ENCODE results near the gene TMEM200B. TPM values are rescaled to one million over a fixed set of nuclear protein-coding genes. Genes with fewer than 3 reads are reported as not detected.
"Not testable (repeated sequence)": the region's sequence is repeated elsewhere in the genome, so short reads cannot be mapped to it uniquely, and the experiment has no call there.

The TMEM200B gene
- total RNA-seq, 2 experiments from 2014 or later, result 0.90 to 0.99 TPM

GRCh38 chr1:29123053-29123886 is 433 bp downstream of the TMEM200B start:
- H3K9me3 Mint-ChIP-seq, result no peaks in the 10 kb centered on the region
- no peak overlapping the region for H3K27ac Mint-ChIP-seq
- H3K4me1 Mint-ChIP-seq, result peaks cover 4% of the 10 kb centered on the region
- peak; percentile 43 for DNase-seq
- peaks cover 4% of the 10 kb centered on the region for H3K36me3 Mint-ChIP-seq
- peak overlapping the region; percentile 65 for H3K4me3 Mint-ChIP-seq
- peaks cover 29% of the 10 kb centered on the region for H3K27me3 Mint-ChIP-seq

GRCh38 chr1:29122682-29123052 is 1.0 kb downstream of the TMEM200B start:
- H3K36me3 Mint-ChIP-seq, result peaks cover 4% of the 10 kb centered on the region
- no peak overlapping the region for H3K27ac Mint-ChIP-seq
- H3K4me3 Mint-ChIP-seq, result peak overlapping the region; percentile 65
- no peaks in the 10 kb centered on the region for H3K9me3 Mint-ChIP-seq
- peaks cover 4% of the 10 kb centered on the region for H3K4me1 Mint-ChIP-seq
- H3K27me3 Mint-ChIP-seq, result peaks cover 29% of the 10 kb centered on the region
- no peak for DNase-seq

- Mint-ChIP-seq H3K27me3 (peaks cover 29% of the 10 kb centered on the region), H3K9me3 (no peaks in the 10 kb centered on the region), H3K4me1 (peaks cover 4% of the 10 kb centered on the region), H3K27ac (no peak overlapping the region), H3K36me3 (peaks cover 8% of the 10 kb centered on the region), H3K4me3 (peak overlapping the region; percentile 52)
- DNase-seq, result no peak
These were observed 1.6 kb downstream of the TMEM200B start for GRCh38 chr1:29121936-29122681.

- Mint-ChIP-seq H3K36me3 (peaks cover 11% of the 10 kb centered on the region), H3K27ac (no peak overlapping the region), H3K4me1 (peaks cover 4% of the 10 kb centered on the region), H3K27me3 (peaks cover 25% of the 10 kb centered on the region), H3K4me3 (no peak overlapping the region), H3K9me3 (no peaks in the 10 kb centered on the region)
- DNase-seq, result no peak
These were observed 2.2 kb downstream of the TMEM200B start for GRCh38 chr1:29121516-29121935.

GRCh38 chr1:29120947-29121485 is 2.7 kb downstream of the TMEM200B start:
- DNase-seq, result peak; percentile 81
- Mint-ChIP-seq H3K9me3 (no peaks in the 10 kb centered on the region), H3K36me3 (peaks cover 11% of the 10 kb centered on the region), H3K27me3 (peaks cover 23% of the 10 kb centered on the region), H3K4me1 (peaks cover 4% of the 10 kb centered on the region), H3K4me3 (no peak overlapping the region), H3K27ac (no peak overlapping the region)

- Mint-ChIP-seq H3K36me3 (peaks cover 11% of the 10 kb centered on the region), H3K9me3 (no peaks in the 10 kb centered on the region), H3K27ac (no peak overlapping the region), H3K4me1 (peaks cover 2% of the 10 kb centered on the region), H3K27me3 (peaks cover 16% of the 10 kb centered on the region), H3K4me3 (no peak overlapping the region)
- no peak for DNase-seq
These were observed 3.3 kb downstream of the TMEM200B start for GRCh38 chr1:29120367-29120766.

GRCh38 chr1:29119121-29119929 is 4.4 kb downstream of the TMEM200B start:
- H3K4me3 Mint-ChIP-seq, result no peak overlapping the region
- no peak for DNase-seq
- H3K36me3 Mint-ChIP-seq, result peaks cover 11% of the 10 kb centered on the region
- H3K27ac Mint-ChIP-seq, result no peak overlapping the region
- H3K4me1 Mint-ChIP-seq, result no peaks in the 10 kb centered on the region
- H3K9me3 Mint-ChIP-seq, result no peaks in the 10 kb centered on the region
- H3K27me3 Mint-ChIP-seq, result peaks cover 13% of the 10 kb centered on the region

GRCh38 chr1:29117381-29117780 is 6.3 kb downstream of the TMEM200B start:
- Mint-ChIP-seq H3K27ac (no peak overlapping the region), H3K27me3 (peaks cover 3% of the 10 kb centered on the region), H3K4me1 (peaks cover 8% of the 10 kb centered on the region), H3K4me3 (no peak overlapping the region), H3K9me3 (no peaks in the 10 kb centered on the region), H3K36me3 (peaks cover 11% of the 10 kb centered on the region)
- no peak for DNase-seq

- DNase-seq, result no peak
- Mint-ChIP-seq H3K4me3 (no peak overlapping the region), H3K27ac (no peak overlapping the region), H3K36me3 (peaks cover 10% of the 10 kb centered on the region), H3K27me3 (no peaks in the 10 kb centered on the region), H3K4me1 (peaks cover 8% of the 10 kb centered on the region), H3K9me3 (no peaks in the 10 kb centered on the region)
These were observed 9.0 kb downstream of the TMEM200B start for GRCh38 chr1:29114654-29115053.

GRCh38 chr1:29113413-29114117 is 10.1 kb downstream of the TMEM200B start:
- Mint-ChIP-seq H3K36me3 (peaks cover 9% of the 10 kb centered on the region), H3K4me1 (peaks cover 8% of the 10 kb centered on the region), H3K4me3 (no peak overlapping the region), H3K27me3 (no peaks in the 10 kb centered on the region), H3K27ac (peak overlapping the region; percentile 68), H3K9me3 (no peaks in the 10 kb centered on the region)
- DNase-seq, result no peak

- peak overlapping the region; percentile 44 for H3K27ac Mint-ChIP-seq
- DNase-seq, result no peak
- no peaks in the 10 kb centered on the region for H3K27me3 Mint-ChIP-seq
- H3K36me3 Mint-ChIP-seq, result peaks cover 9% of the 10 kb centered on the region
- no peak overlapping the region for H3K4me3 Mint-ChIP-seq
- peaks cover 8% of the 10 kb centered on the region for H3K4me1 Mint-ChIP-seq
- H3K9me3 Mint-ChIP-seq, result no peaks in the 10 kb centered on the region
These were observed 10.8 kb downstream of the TMEM200B start for GRCh38 chr1:29112705-29113412.

GRCh38 chr1:29108041-29108440 is 15.7 kb downstream of the TMEM200B start:
- not testable (repeated sequence) for H3K9me3 Mint-ChIP-seq, H3K27me3 Mint-ChIP-seq, H3K4me3 Mint-ChIP-seq, H3K27ac Mint-ChIP-seq, H3K4me1 Mint-ChIP-seq, H3K36me3 Mint-ChIP-seq, DNase-seq

- H3K27me3 Mint-ChIP-seq, result no peaks in the 10 kb centered on the region
- H3K4me3 Mint-ChIP-seq, result no peak overlapping the region
- H3K9me3 Mint-ChIP-seq, result no peaks in the 10 kb centered on the region
- H3K4me1 Mint-ChIP-seq, result no peaks in the 10 kb centered on the region
- H3K27ac Mint-ChIP-seq, result no peak overlapping the region
- H3K36me3 Mint-ChIP-seq, result peaks cover 3% of the 10 kb centered on the region
- no peak for DNase-seq
These were observed 17.9 kb downstream of the TMEM200B start for GRCh38 chr1:29105822-29106221.

GRCh38 chr1:29100487-29100886 is 23.2 kb downstream of the TMEM200B start:
- H3K4me3 Mint-ChIP-seq, result no peak overlapping the region
- no peak for DNase-seq
- no peaks in the 10 kb centered on the region for H3K27me3 Mint-ChIP-seq
- peaks cover 6% of the 10 kb centered on the region for H3K36me3 Mint-ChIP-seq
- H3K27ac Mint-ChIP-seq, result no peak overlapping the region
- peaks cover 9% of the 10 kb centered on the region for H3K4me1 Mint-ChIP-seq
- H3K9me3 Mint-ChIP-seq, result no peaks in the 10 kb centered on the region
